ENCODE data around the gene CEBPG.

The CEBPG gene

DNA sequence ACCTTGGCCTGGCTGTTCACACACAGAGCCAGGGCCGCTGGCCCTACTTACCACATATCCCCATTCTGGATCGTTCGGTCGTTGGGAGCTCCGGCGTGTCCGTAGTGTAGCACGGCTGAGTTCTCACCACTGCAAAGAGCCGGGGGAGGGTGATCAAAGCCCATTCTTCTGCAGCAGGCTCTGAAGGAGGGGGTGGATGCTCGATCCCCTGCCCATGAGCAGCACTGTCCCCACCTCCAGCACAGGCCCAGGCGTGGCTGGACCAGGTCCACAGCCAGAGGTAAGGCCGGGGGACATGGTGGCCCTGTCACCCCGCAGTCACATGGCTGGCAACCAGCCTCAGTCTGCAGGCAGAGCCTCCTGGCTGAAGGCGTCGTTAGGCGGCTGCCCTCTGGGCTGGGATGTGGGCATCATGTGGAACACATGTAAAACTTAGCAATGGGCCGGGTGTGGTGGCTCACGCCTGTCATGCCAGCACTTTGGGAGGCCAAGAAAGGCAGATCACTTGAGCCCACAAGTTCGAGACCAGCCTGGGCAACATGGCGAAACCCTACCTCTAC lies 38.2 kb downstream of the CEBPG start:
- no peaks in the 10 kb centered on the region for H3K27me3 Mint-ChIP-seq
- no peaks in the 10 kb centered on the region for H3K9me3 Mint-ChIP-seq
- no peaks in the 10 kb centered on the region for H3K36me3 Mint-ChIP-seq (ENCODE audit: low read depth)
- H3K4me1 Mint-ChIP-seq (ENCODE audit: low read depth), result peaks cover 4% of the 10 kb centered on the region
- no peak overlapping the region for H3K27ac Mint-ChIP-seq
- H3K4me3 Mint-ChIP-seq, result no peak overlapping the region

DNA sequence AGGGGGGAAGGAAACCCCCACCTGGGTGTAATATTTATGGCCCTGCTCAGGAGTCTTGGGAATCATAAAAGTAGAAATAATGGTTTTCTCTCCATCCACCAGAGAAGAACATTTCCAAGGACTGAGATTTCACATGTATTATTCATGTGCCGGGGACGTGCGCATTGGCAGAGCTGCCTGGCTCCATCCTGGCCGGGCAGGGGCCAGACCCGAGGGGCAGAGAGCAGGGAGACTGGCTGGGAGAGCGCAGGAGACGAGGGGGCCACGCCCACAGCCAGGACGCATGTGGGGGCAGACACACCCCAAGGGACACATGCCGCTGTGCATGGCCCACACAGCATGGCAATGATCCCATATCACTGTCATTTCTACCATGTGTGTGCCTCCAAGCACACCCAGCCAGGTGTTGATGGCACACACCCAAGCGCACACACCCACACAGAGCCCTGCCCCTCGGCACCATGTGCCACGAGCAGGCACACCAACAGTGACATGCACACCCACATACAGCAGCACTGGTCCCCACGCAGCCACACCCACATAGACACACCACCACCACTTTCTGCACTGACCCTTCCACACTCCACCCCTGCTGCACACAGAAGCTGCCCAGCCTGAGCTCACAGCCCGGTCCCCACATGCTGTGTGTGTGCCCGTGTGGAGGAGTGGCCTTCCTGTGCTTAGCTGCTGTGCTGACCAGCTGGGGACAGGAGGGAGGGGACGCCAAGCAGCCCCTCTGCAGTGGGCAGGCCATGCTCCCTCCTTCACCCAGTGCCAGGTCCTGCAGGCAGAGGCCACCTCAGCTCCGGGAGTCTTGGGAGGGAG lies 39.3 kb downstream of the CEBPG start:
- no peaks in the 10 kb centered on the region for H3K9me3 Mint-ChIP-seq
- no peaks in the 10 kb centered on the region for H3K27me3 Mint-ChIP-seq
- no peaks in the 10 kb centered on the region for H3K36me3 Mint-ChIP-seq (ENCODE audit: low read depth)
- H3K27ac Mint-ChIP-seq, result no peak overlapping the region
- no peak overlapping the region for H3K4me3 Mint-ChIP-seq
- H3K4me1 Mint-ChIP-seq (ENCODE audit: low read depth), result peaks cover 5% of the 10 kb centered on the region

DNA sequence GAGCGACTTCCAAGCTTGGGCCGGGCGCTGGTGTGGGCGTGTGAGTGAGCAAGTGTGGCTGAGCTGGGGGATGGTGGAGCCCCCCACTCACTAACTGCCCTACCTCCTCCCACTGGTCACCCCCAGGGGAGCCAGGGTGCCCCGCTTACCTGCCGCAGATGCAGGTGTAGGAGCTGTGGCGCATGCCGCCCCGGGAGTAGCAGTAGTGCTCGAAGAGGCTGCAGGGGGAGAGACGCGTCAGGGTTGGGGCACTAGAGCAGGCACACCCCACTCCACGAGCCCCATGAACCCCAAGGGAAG lies 39.9 kb downstream of the CEBPG start:
- Mint-ChIP-seq H3K4me3 (no peak overlapping the region), H3K4me1 (ENCODE audit: low read depth) (peaks cover 5% of the 10 kb centered on the region), H3K27ac (no peak overlapping the region), H3K36me3 (ENCODE audit: low read depth) (no peaks in the 10 kb centered on the region), H3K27me3 (no peaks in the 10 kb centered on the region), H3K9me3 (no peaks in the 10 kb centered on the region)

DNA sequence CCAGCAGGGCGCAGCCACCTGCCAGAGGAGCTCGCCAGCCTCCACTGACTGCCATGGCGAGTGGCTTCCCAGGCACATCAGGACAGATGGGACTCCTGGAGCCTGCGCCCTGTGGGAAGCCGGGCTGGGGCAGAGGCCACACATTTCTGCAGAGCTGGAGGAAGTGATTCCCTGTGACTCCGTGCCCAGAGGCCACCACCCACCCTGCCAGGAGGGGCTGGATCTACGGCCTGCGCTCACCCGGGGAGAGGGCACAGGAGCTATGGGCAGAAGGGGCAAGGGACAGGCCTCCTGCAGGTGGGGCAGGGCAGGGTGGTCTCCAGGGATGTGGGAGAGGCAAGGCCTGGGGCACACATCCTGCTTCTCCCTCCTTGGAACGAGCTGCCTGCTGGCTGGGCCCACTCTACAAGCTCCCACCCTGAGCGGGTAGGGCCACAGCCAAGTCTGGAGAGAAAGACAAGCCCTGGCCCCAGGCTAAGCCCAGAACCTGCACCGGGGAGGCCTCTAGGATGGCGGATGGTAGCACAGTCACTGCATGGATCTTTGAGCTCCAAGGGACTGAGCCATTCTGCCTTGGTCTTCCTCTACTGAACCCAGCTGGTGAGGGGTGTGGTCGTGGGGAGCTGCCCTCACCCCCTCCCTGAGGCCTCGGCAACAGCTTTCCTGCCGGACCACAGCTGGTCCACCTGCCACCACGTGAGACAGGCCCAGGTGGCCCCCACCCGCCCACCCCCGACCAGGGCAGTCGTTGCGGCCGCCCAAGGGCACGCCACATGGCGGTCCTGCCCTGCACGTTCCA lies 40.6 kb downstream of the CEBPG start:
- no peaks in the 10 kb centered on the region for H3K36me3 Mint-ChIP-seq (ENCODE audit: low read depth)
- H3K9me3 Mint-ChIP-seq, result no peaks in the 10 kb centered on the region
- no peak overlapping the region for H3K4me3 Mint-ChIP-seq
- no peak overlapping the region for H3K27ac Mint-ChIP-seq
- H3K4me1 Mint-ChIP-seq (ENCODE audit: low read depth), result peaks cover 5% of the 10 kb centered on the region
- no peaks in the 10 kb centered on the region for H3K27me3 Mint-ChIP-seq

DNA sequence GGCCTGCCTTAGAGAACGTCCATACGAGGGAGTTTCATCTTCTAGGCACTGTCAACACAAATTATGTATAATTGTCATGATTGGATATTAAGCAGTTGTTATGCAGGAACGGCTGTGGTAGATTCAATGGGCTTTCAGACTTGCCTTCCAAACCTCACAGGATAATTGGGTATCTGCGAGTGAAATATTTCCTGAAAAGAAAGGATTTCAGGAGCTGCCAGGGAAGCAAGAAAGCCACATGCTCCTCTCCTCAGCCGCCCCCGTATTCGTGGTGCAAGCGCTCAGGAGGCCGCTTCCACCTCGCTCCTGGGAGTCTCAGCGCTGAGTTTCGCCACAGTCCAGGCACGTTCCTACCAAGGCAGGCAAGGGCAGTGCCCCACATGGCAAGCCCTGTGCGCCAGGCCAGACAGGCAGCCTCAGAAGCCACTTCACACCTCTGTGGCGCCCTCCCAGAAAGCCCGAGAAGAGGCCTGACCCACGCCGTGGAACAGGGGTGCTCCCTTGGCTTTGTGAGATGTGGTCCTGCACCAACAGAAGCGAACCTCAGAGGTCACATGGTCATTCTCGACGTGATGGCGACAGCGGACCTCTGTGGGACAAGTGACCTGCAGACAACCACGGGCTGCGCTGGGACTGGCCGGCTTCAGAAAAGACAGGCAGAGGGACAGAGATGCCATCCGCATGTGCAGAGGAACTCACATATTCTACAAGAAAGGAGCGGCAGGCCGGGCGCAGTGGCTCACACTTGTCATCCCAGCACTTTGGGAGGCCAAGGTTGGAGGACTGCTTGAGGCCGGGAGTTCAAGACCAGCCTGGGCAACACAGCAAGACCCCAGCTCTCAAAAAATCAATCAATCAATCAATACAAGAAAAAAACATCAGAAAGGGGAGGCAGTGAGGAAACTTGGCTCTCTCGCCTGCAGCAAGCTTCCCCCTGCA lies 41.4 kb downstream of the CEBPG start:
- H3K27me3 Mint-ChIP-seq, result no peaks in the 10 kb centered on the region
- no peaks in the 10 kb centered on the region for H3K36me3 Mint-ChIP-seq (ENCODE audit: low read depth)
- no peak overlapping the region for H3K4me3 Mint-ChIP-seq

DNA sequence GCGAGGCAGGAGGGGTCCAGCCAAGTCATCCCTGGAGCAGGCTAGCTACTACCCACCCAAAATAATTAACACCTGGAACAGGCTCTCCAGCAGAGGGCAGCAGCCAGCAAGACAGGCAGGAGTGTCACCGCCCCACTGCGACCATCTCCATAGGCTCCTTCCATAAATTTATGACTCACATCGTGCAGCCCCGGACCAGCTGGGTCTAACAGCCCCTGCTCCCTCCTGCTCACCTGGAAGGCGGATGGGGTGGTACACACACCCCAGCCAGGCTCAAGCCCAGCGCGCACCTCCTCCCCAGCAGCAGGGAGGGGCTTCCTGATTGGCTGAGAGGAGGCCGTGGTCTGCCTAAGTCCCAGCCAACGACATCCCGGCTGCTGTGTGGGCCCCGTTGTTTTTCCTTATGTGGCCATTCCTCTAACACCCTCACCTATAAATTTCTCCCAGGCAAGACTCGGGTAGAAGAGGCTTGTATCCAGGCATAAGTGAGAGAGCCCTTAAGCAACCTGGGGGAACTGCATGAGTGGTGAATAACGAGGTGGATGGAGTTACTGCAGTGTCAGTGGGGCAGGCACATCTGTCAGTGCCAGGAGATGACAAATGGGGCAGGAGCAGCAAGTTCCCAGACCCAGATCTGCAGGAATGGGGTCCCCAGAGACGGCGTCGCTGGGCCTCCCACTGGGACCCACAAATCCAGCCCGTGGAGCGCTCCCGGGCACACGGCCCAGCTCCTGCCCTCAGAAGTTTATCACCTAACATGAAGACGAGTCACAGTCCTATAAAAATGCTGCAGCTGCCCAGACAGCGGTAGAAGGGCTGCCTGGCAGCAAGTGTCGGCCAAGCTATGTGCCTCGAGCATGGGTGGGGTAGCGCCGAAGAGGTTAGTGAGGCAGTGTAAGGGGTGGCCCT lies 43.1 kb downstream of the CEBPG start:
- Mint-ChIP-seq H3K36me3 (ENCODE audit: low read depth) (no peaks in the 10 kb centered on the region), H3K4me3 (peak overlapping the region; percentile 48), H3K27ac (no peak overlapping the region), H3K9me3 (no peaks in the 10 kb centered on the region), H3K4me1 (ENCODE audit: low read depth) (peaks cover 5% of the 10 kb centered on the region), H3K27me3 (no peaks in the 10 kb centered on the region)

More for the DNA sequence above, 41.4 kb downstream of the CEBPG start:
- Mint-ChIP-seq H3K27ac (no peak overlapping the region), H3K9me3 (no peaks in the 10 kb centered on the region), H3K4me1 (ENCODE audit: low read depth) (peaks cover 5% of the 10 kb centered on the region)

DNA sequence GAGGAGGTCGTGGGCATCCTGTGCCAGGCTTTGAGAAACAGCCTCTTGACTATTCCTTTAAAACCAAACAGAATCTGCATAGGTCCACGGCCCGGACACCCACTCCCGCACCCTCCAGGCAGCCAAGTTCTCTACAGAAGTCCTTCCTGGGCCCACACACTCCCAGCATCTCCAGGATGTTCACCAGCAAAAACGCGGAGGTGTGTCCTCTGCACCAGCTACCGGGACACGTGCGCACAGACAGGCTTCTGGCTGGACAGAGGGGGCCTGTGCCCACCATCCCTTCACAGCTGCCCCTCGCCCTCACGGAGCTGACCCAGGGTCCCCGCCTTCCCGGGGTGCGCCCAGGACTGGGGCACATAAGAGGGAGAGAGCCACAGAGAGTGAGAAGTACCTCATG lies 44.2 kb downstream of the CEBPG start:
- Mint-ChIP-seq H3K4me3 (no peak overlapping the region), H3K36me3 (ENCODE audit: low read depth) (no peaks in the 10 kb centered on the region), H3K27me3 (no peaks in the 10 kb centered on the region), H3K27ac (no peak overlapping the region), H3K4me1 (ENCODE audit: low read depth) (peaks cover 5% of the 10 kb centered on the region), H3K9me3 (no peaks in the 10 kb centered on the region)

DNA sequence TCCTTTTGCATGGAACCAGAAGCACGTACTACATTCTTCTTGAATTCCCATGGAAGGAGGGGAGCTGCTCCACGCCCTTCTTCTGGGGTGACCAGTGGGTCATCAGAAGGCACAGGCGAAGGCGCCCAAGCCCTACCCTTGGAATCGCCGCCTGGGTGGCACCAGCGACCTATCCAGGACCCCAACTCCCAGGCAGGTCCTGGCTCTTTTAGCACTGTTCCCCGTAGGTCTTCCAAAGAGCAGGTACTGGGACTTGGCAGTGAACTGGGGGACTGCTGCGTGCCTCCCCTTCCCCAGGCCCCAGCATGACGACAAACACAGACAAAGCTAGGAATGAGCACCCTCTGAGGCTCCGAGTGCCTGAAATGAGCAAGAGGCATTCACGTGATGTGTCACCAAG lies 45.0 kb downstream of the CEBPG start:
- Mint-ChIP-seq H3K27me3 (no peaks in the 10 kb centered on the region), H3K4me1 (ENCODE audit: low read depth) (peaks cover 5% of the 10 kb centered on the region), H3K4me3 (no peak overlapping the region), H3K9me3 (no peaks in the 10 kb centered on the region), H3K27ac (no peak overlapping the region), H3K36me3 (ENCODE audit: low read depth) (no peaks in the 10 kb centered on the region)

DNA sequence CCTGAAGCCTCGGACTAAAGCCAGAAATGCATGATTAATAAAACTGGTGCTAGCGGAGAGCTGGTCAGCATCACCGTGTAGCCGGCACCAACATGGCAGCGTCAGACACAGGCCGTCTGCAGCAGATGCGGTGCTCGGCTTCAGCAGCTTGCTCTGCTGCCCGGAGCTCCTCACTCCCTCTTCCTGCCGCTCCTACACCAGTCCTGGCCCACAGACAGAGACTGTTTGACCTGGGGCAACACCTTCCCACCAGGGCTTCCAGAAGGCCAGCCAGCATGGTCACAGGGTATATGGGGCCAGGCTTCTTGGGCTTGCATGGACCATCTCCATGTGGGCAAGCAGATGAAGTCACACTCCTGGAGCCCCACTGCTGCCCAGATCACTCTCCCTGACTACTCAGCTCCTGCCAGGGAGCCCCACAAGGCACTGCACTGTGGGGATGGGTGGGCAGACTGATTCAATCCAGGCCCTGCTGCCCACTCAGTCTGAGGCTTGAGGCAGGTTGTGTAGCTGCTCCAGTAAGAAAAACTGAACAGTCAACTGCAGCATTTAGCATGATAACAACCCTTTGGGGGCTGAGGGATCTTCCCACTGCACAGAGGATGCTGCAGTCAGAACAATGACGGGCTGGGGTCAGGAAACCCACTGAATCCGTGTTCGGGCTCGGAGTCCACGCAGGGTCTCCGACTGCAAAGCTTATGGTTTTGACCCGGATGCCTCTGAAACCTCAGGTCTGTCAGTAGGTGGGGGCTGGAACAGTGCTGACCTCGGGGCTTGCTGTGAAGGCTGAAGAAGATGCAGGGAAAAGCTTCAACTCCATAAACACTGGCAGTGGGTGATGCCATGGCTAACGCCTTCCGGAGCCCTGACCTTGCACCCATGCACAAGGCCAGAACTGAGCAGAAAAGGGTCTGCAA lies 45.6 kb downstream of the CEBPG start:
- H3K9me3 Mint-ChIP-seq, result no peaks in the 10 kb centered on the region
- no peak overlapping the region for H3K4me3 Mint-ChIP-seq
- H3K4me1 Mint-ChIP-seq (ENCODE audit: low read depth), result peaks cover 5% of the 10 kb centered on the region
- H3K36me3 Mint-ChIP-seq (ENCODE audit: low read depth), result no peaks in the 10 kb centered on the region
- no peaks in the 10 kb centered on the region for H3K27me3 Mint-ChIP-seq
- no peak overlapping the region for H3K27ac Mint-ChIP-seq

DNA sequence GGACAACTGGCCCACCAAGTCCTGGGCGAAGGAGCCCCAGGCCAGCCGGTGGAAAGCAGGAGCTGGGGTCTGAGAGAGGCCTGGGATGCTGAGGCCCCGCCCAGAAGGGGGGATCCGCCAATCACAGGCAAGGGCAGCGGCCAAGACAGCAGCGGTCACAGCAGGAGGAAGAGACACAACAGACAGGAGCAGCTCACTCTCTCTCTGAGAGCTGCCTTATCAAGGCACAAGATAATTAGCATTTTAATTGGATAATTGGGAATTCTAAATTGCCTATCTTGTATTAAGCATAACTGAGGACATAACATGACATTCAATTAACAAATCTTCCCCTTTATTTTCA lies 46.2 kb downstream of the CEBPG start:
- Mint-ChIP-seq H3K4me3 (no peak overlapping the region), H3K27ac (no peak overlapping the region), H3K27me3 (no peaks in the 10 kb centered on the region), H3K4me1 (ENCODE audit: low read depth) (peaks cover 5% of the 10 kb centered on the region), H3K9me3 (no peaks in the 10 kb centered on the region), H3K36me3 (ENCODE audit: low read depth) (no peaks in the 10 kb centered on the region)

DNA sequence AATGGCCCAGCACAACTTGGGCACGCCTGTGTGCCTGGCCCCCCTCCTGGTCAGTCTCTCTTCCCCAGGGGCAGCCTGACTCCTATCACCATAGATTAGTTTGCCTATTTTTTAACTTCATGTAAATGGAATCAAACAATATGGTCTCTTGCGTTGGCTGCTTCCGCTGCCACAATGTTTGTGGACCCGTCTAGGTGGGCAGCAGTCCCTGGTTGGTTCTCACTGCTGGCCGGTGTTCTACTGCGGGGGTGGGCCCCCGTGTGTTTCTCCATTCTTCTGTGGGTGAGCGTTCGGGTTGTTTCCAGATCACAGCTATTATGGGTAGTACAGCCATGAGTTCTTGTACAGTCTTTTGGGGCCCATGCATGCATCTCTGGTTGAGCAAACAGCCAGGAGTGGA lies 47.3 kb downstream of the CEBPG start:
- Mint-ChIP-seq H3K4me1 (ENCODE audit: low read depth) (peaks cover 5% of the 10 kb centered on the region), H3K4me3 (no peak overlapping the region), H3K27ac (no peak overlapping the region), H3K36me3 (ENCODE audit: low read depth) (no peaks in the 10 kb centered on the region), H3K27me3 (no peaks in the 10 kb centered on the region), H3K9me3 (no peaks in the 10 kb centered on the region)

DNA sequence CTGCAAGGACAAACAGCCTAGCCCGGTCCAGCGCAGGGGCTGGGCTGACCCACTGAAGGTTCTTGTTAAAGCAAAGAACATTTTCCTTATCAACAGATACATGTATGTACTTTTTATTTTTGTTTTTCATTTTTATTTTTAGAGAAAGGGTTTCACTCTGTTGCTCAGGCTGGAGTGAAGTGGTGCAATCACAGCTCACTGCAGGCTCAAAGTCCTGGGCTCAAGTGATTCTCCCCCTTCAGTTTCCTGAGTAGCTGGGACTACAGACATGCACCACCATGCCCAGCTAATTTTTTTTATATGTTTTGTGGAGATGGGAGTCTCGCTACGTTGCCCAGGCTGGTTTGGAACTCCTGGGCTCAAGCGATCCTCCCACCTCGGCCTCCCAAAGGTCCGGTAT lies 47.9 kb downstream of the CEBPG start:
- no peaks in the 10 kb centered on the region for H3K9me3 Mint-ChIP-seq
- no peaks in the 10 kb centered on the region for H3K36me3 Mint-ChIP-seq (ENCODE audit: low read depth)
- H3K4me1 Mint-ChIP-seq (ENCODE audit: low read depth), result peaks cover 4% of the 10 kb centered on the region
- no peaks in the 10 kb centered on the region for H3K27me3 Mint-ChIP-seq
- H3K27ac Mint-ChIP-seq, result no peak overlapping the region
- no peak overlapping the region for H3K4me3 Mint-ChIP-seq
